ENCODE results near the gene MRPL24. TPM values are rescaled to one million over a fixed set of nuclear protein-coding genes. Genes with fewer than 3 reads are reported as not detected.

MRPL24 gene
- total RNA-seq, 2 experiments from 2014 or later, result 55.3 to 56.6 TPM

GRCh38 chr1:156775799-156776198 lies 34.9 kb upstream of the MRPL24 start:
- no peak overlapping the region for H3K4me3 ChIP-seq (ENCODE audit: low read depth, low read length, poor library complexity, severe bottlenecking)
- TF ChIP-seq, protein P1, sequence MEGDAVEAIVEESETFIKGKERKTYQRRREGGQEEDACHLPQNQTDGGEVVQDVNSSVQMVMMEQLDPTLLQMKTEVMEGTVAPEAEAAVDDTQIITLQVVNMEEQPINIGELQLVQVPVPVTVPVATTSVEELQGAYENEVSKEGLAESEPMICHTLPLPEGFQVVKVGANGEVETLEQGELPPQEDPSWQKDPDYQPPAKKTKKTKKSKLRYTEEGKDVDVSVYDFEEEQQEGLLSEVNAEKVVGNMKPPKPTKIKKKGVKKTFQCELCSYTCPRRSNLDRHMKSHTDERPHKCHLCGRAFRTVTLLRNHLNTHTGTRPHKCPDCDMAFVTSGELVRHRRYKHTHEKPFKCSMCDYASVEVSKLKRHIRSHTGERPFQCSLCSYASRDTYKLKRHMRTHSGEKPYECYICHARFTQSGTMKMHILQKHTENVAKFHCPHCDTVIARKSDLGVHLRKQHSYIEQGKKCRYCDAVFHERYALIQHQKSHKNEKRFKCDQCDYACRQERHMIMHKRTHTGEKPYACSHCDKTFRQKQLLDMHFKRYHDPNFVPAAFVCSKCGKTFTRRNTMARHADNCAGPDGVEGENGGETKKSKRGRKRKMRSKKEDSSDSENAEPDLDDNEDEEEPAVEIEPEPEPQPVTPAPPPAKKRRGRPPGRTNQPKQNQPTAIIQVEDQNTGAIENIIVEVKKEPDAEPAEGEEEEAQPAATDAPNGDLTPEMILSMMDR (conservative IDR thresholded peaks at IDR 0.05; ENCODE audit: low read length), result no peak
- no peak for TF ChIP-seq EZH2phosphoT487 (IDR thresholded peaks at IDR 0.05; ENCODE audit: borderline replicate concordance, low read depth, low read length)
- no peaks in the 10 kb centered on the region for H3K9me2 ChIP-seq (ENCODE audit: insufficient read depth, low read length)
- BruUV-seq (replicated peaks), result no TSS peak
- H2AFZ ChIP-seq (ENCODE audit: low read length), result no peak overlapping the region
- H3K27ac ChIP-seq (ENCODE audit: low read depth, low read length, poor library complexity, severe bottlenecking), result no peak overlapping the region
- peaks cover 14% of the 10 kb centered on the region for H4K20me1 ChIP-seq (ENCODE audit: insufficient read depth, low read length)
- ChIA-PET CTCF (ENCODE audit: unreplicated experiment) (no interaction called here), POLR2A (no interaction called here)
- no peaks in the 10 kb centered on the region for H3K9me3 ChIP-seq (ENCODE audit: low read length)
- peaks cover 68% of the 10 kb centered on the region for H3K36me3 ChIP-seq (ENCODE audit: insufficient read depth, low read length)
- H3K4me2 ChIP-seq (ENCODE audit: low read length), result no peak overlapping the region
- DNase-seq (ENCODE audit: low spot score), result no peak
- intact Hi-C loops (cut with micrococcal nuclease; ENCODE audit: unreplicated experiment), result no loop called here
- H3K4me1 ChIP-seq (ENCODE audit: insufficient read depth, low read length, poor library complexity, severe bottlenecking), result peaks cover 11% of the 10 kb centered on the region
- H3K79me2 ChIP-seq (ENCODE audit: insufficient read depth, low read depth, low read length), result peaks cover 89% of the 10 kb centered on the region

- Histone ChIP-seq H3K79me2 (ENCODE audit: insufficient read depth, low read depth, low read length) (peaks cover 91% of the 10 kb centered on the region), H3K4me2 (ENCODE audit: low read length) (no peak overlapping the region), H3K9me3 (ENCODE audit: low read length) (no peaks in the 10 kb centered on the region), H3K4me3 (ENCODE audit: low read depth, low read length, poor library complexity, severe bottlenecking) (no peak overlapping the region), H3K4me1 (ENCODE audit: insufficient read depth, low read length, poor library complexity, severe bottlenecking) (peaks cover 22% of the 10 kb centered on the region), H4K20me1 (ENCODE audit: insufficient read depth, low read length) (peaks cover 21% of the 10 kb centered on the region), H2AFZ (ENCODE audit: low read length) (no peak overlapping the region), H3K27ac (ENCODE audit: low read depth, low read length, poor library complexity, severe bottlenecking) (no peak overlapping the region), H3K36me3 (ENCODE audit: insufficient read depth, low read length) (peaks cover 71% of the 10 kb centered on the region), H3K9me2 (ENCODE audit: insufficient read depth, low read length) (no peaks in the 10 kb centered on the region)
- intact Hi-C loops (cut with micrococcal nuclease; ENCODE audit: unreplicated experiment), result no loop called here
- no peak for DNase-seq (ENCODE audit: low spot score)
- no TSS peak for BruUV-seq (replicated peaks)
- TF ChIP-seq EZH2phosphoT487 (IDR thresholded peaks at IDR 0.05; ENCODE audit: borderline replicate concordance, low read depth, low read length), result no peak
- TF ChIP-seq, protein P1 (conservative IDR thresholded peaks at IDR 0.05; ENCODE audit: low read length), result 0 out of 2 replicates have a peak, but pooled peaks have one; percentile 24
- ChIA-PET CTCF (ENCODE audit: unreplicated experiment) (no interaction called here), POLR2A (no interaction called here)
These were observed 32.7 kb upstream of the MRPL24 start for GRCh38 chr1:156773607-156774006.

DNA sequence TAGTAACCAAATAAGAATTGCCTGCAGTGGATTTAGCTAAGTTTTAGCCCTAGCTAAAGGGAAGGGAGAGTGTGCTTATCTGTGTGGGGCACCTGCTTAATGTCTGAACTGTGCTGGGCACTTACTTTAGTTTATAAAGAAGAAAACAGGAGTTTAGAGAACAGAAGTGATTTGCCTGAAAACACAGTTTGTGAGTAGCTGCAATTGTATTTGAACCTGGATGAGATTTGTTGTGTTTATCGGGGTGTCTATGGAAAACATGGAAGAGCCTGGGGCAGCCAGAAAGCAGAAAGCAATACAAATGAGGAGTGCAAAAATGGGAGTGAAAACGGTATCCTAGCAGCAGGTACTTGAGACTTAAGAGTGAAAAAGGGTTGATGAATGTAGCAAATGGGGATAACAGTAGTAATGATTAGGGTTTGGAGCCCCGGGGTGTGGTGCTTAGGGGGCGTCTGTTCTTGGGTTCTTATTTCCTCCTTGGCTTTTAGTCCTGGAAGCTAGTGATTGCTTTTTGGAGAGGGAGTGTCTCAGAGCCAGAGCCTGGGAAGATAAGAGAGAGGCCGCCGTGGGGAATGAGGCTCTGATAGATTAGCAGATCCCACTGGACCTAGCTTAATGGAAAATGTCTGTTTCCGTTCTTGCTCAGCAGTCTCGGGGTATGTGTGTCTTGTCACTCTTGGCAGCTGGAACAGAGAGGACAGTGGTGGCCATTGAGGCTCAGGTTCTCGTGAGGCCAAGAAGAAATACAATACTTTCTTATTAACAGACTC lies 32.0 kb upstream of the MRPL24 start:
- POLR2A ChIA-PET, result interaction anchor here (0.6 to 1.2 kb wide), 3 partner anchors 9 to 85 kb away, joined by 3 to 4 read pairs (median 3); no protein-coding TSS in a partner anchor
- TF ChIP-seq, protein P1 (conservative IDR thresholded peaks at IDR 0.05; ENCODE audit: low read length), result no peak
- no peak for TF ChIP-seq EZH2phosphoT487 (IDR thresholded peaks at IDR 0.05; ENCODE audit: borderline replicate concordance, low read depth, low read length)
- H3K4me1 ChIP-seq (ENCODE audit: insufficient read depth, low read length, poor library complexity, severe bottlenecking), result peaks cover 22% of the 10 kb centered on the region
- BruUV-seq (replicated peaks), result no TSS peak
- peak overlapping the region; percentile 6; the same call in 1 of the 2 replicates for H3K4me2 ChIP-seq (ENCODE audit: low read length)
- H3K9me2 ChIP-seq (ENCODE audit: insufficient read depth, low read length), result no peaks in the 10 kb centered on the region
- peaks cover 64% of the 10 kb centered on the region for H3K36me3 ChIP-seq (ENCODE audit: insufficient read depth, low read length)
- no peak overlapping the region for H3K4me3 ChIP-seq (ENCODE audit: low read depth, low read length, poor library complexity, severe bottlenecking)
- H3K27ac ChIP-seq (ENCODE audit: low read depth, low read length, poor library complexity, severe bottlenecking), result no peak overlapping the region
- intact Hi-C loops (cut with micrococcal nuclease; ENCODE audit: unreplicated experiment), result no loop called here
- no peaks in the 10 kb centered on the region for H3K9me3 ChIP-seq (ENCODE audit: low read length)
- peaks cover 25% of the 10 kb centered on the region for H4K20me1 ChIP-seq (ENCODE audit: insufficient read depth, low read length)
- DNase-seq (ENCODE audit: low spot score), result no peak
- H2AFZ ChIP-seq (ENCODE audit: low read length), result no peak overlapping the region
- peaks cover 91% of the 10 kb centered on the region for H3K79me2 ChIP-seq (ENCODE audit: insufficient read depth, low read depth, low read length)
- CTCF ChIA-PET (ENCODE audit: unreplicated experiment), result no interaction called here
